OCI-LY3 (cell line): ENCODE results near the gene RAB38.

Experiments used
- H2AFZ ChIP-seq: fragments of 200-600, 300-600 bp; shearing (Covaris generic); 2 replicates; pipeline ENCODE4 v1.6.0; 2014; ENCODE audit warnings: antibody characterized with exemption, low read depth, low read length
- H3K27ac ChIP-seq: fragments of 200-600, 300-600 bp; sonication (generic); 2 replicates; pipeline ENCODE4 v1.5.1; 2014; ENCODE audit warnings: mild to moderate bottlenecking, low read length, moderate library complexity, mixed read lengths
- H3K27me3 ChIP-seq: fragments of 200-600, 300-600 bp; sonication (generic); 2 replicates; pipeline ENCODE4 v1.6.1; 2014; ENCODE audit warnings: low read depth, low read length, mixed read lengths
- H3K36me3 ChIP-seq: fragments of 200-600, 300-600 bp; sonication (generic); replicated peaks from 2 replicates; pipeline ENCODE3; 2014; ENCODE audit warnings: low read depth, low read length, mixed read lengths
- H3K4me1 ChIP-seq: fragments of 300-600, 200-600 bp; sonication (generic); 2 replicates; pipeline ENCODE4 v1.6.1; 2014; ENCODE audit warnings: low read length, mixed read lengths
- H3K4me2 ChIP-seq: fragments of 200-600, 300-600 bp; sonication (generic); 2 replicates; pipeline ENCODE4 v1.6.1; 2014; ENCODE audit warnings: low read length, mixed read lengths
- H3K4me3 ChIP-seq: fragments of 300-600, 200-600 bp; sonication (generic); 2 replicates; pipeline ENCODE4 v1.5.1; 2014; ENCODE audit warnings: antibody characterized with exemption, mild to moderate bottlenecking, low read length, moderate library complexity
- H3K79me2 ChIP-seq: fragments of 300-600, 200-600 bp; shearing (Covaris generic); 2 replicates; pipeline ENCODE4 v1.6.1; 2014; ENCODE audit warnings: mild to moderate bottlenecking, low read length, mixed read lengths
- H3K9ac ChIP-seq: fragments of 300-600, 200-600 bp; shearing (Covaris generic); 2 replicates; pipeline ENCODE4 v1.6.0; 2014; ENCODE audit warnings: mild to moderate bottlenecking, low read length, moderate library complexity
- H3K9me3 ChIP-seq: fragments of 200-600, 300-600 bp; shearing (Covaris generic); 2 replicates; pipeline ENCODE4 v1.6.1; 2014; ENCODE audit warnings: low read length, mixed read lengths; ENCODE audit not compliant: insufficient read depth
- H4K20me1 ChIP-seq: fragments of 200-600, 300-600 bp; sonication (generic); 2 replicates; pipeline ENCODE4 v1.6.1; 2016; ENCODE audit warnings: low read length, mixed read lengths; ENCODE audit not compliant: insufficient read depth
- CTCF ChIP-seq: fragments of 200-600, 300-600 bp; sonication (generic); IDR thresholded peaks from 2 replicates; pipeline ENCODE4 v1.5.1; 2014; ENCODE audit warnings: antibody characterized with exemption, low read length, low read depth
- EZH2phosphoT487 ChIP-seq: fragments of 200-600 bp; shearing (Covaris generic); IDR thresholded peaks from 2 replicates; pipeline ENCODE4 v1.6.1; 2018; ENCODE audit warnings: antibody characterized with exemption, mixed run types, low read depth

RAB38 gene

GRCh38 chr11:88098289-88098688, 77.0 kb downstream of the RAB38 start:
- H3K9ac ChIP-seq: no peak overlapping the region
- TF ChIP-seq CTCF: no peak
- TF ChIP-seq EZH2phosphoT487: no peak
- no peak overlapping the region for H3K4me2 ChIP-seq
- H2AFZ ChIP-seq: no peak overlapping the region
- H3K27me3 ChIP-seq: no peaks in the 10 kb centered on the region
- H3K4me1 ChIP-seq: peaks cover under 1% of the 10 kb centered on the region
- no peak overlapping the region for H3K4me3 ChIP-seq
- H3K27ac ChIP-seq: no peak overlapping the region
- no peaks in the 10 kb centered on the region for H3K79me2 ChIP-seq
- H3K9me3 ChIP-seq: no peaks in the 10 kb centered on the region
- H4K20me1 ChIP-seq: no peaks in the 10 kb centered on the region
- H3K36me3 ChIP-seq: no peaks in the 10 kb centered on the region

GRCh38 chr11:88089134-88089533, 86.1 kb downstream of the RAB38 start:
- Histone ChIP-seq H4K20me1 (no peaks in the 10 kb centered on the region), H3K9ac (no peak overlapping the region), H3K27me3 (no peaks in the 10 kb centered on the region), H3K79me2 (no peaks in the 10 kb centered on the region), H3K36me3 (no peaks in the 10 kb centered on the region), H3K27ac (no peak overlapping the region), H2AFZ (0 out of 2 replicates have a peak overlapping the region, but pooled peaks have one; percentile 16), H3K4me3 (no peak overlapping the region), H3K4me1 (no peaks in the 10 kb centered on the region), H3K4me2 (no peak overlapping the region), H3K9me3 (0 out of 2 replicates have a peak, but pooled peaks cover 4% of the 10 kb centered on the region)
- TF ChIP-seq EZH2phosphoT487: no peak
- no peak for TF ChIP-seq CTCF

- H3K27me3 ChIP-seq: no peaks in the 10 kb centered on the region
Observed at GRCh38 chr11:88087337-88087736, 87.9 kb downstream of the RAB38 start.

GRCh38 chr11:88086297-88086696, 88.9 kb downstream of the RAB38 start:
- H3K4me1 ChIP-seq: no peaks in the 10 kb centered on the region
- H3K4me2 ChIP-seq: no peak overlapping the region
- TF ChIP-seq CTCF (no peak), EZH2phosphoT487 (no peak)
- no peak overlapping the region for H3K9ac ChIP-seq
- H3K36me3 ChIP-seq: no peaks in the 10 kb centered on the region
- H3K9me3 ChIP-seq: 0 out of 2 replicates have a peak, but pooled peaks cover 4% of the 10 kb centered on the region
- H3K79me2 ChIP-seq: no peaks in the 10 kb centered on the region
- H3K27me3 ChIP-seq: no peaks in the 10 kb centered on the region; the same call in 1 of the 2 replicates
- no peak overlapping the region for H2AFZ ChIP-seq
- H3K27ac ChIP-seq: no peak overlapping the region
- H3K4me3 ChIP-seq: no peak overlapping the region
- no peaks in the 10 kb centered on the region for H4K20me1 ChIP-seq

More at GRCh38 chr11:88087337-88087736, 87.9 kb downstream of the RAB38 start:
- H2AFZ ChIP-seq: no peak overlapping the region
- H3K9me3 ChIP-seq: 0 out of 2 replicates have a peak, but pooled peaks cover 4% of the 10 kb centered on the region
- H3K4me2 ChIP-seq: no peak overlapping the region
- no peaks in the 10 kb centered on the region for H3K79me2 ChIP-seq
- no peak for TF ChIP-seq EZH2phosphoT487
- TF ChIP-seq CTCF: no peak
- no peaks in the 10 kb centered on the region for H3K4me1 ChIP-seq
- H3K4me3 ChIP-seq: no peak overlapping the region
- H3K36me3 ChIP-seq: no peaks in the 10 kb centered on the region
- no peaks in the 10 kb centered on the region for H4K20me1 ChIP-seq
- H3K9ac ChIP-seq: no peak overlapping the region
- no peak overlapping the region for H3K27ac ChIP-seq
